Stimulated activated CD4-positive, alpha-beta T cell treated with anti-CD3 and anti-CD28 coated beads, Interleukin-4, amount 100 ng/mL, for 48 hours (primary cell): ENCODE data around the gene MYL5.
"Not testable (repeated sequence)": the region's sequence is repeated elsewhere in the genome, so short reads cannot be mapped to it uniquely, and the experiment has no call there.

Experiments
- DNase-seq, 2 donors: peaks; one replicate each; pipeline ENCODE4 v3.0.0-alpha.2; 2020; ENCODE audit warnings: low read depth in 2 of 2

MYL5 gene

DNA sequence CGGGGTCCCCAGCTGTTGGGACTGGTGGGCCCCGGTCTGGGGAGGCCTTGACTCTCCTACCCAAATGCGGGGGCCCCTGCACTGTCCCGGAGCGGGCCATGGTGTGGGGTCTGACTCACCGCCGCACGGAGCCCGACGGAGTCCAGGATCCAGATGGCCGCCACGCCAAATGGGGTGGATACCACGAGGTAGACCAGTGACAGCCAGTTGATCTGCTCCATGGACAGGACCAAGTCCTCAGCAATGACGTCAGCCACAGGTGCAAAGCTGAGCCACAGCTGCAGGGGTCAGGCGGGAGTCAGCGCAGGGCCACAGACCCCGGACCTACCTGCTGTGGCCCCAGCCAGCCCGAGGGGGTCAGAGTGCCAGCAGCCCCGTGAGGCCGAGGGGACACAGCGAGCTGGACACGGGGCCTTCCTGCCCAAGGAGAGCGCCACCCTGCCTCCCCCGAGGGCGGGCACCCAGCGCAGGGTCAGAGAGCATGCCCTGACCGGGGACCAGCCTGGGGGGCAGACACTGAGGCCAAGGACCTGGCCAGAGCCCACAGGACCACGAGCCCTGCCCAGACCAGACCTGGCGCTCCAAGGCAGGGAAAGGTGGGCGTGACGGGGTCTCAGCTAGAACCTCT is 12.2 kb downstream of the MYL5 start:
- no peak for DNase-seq

DNA sequence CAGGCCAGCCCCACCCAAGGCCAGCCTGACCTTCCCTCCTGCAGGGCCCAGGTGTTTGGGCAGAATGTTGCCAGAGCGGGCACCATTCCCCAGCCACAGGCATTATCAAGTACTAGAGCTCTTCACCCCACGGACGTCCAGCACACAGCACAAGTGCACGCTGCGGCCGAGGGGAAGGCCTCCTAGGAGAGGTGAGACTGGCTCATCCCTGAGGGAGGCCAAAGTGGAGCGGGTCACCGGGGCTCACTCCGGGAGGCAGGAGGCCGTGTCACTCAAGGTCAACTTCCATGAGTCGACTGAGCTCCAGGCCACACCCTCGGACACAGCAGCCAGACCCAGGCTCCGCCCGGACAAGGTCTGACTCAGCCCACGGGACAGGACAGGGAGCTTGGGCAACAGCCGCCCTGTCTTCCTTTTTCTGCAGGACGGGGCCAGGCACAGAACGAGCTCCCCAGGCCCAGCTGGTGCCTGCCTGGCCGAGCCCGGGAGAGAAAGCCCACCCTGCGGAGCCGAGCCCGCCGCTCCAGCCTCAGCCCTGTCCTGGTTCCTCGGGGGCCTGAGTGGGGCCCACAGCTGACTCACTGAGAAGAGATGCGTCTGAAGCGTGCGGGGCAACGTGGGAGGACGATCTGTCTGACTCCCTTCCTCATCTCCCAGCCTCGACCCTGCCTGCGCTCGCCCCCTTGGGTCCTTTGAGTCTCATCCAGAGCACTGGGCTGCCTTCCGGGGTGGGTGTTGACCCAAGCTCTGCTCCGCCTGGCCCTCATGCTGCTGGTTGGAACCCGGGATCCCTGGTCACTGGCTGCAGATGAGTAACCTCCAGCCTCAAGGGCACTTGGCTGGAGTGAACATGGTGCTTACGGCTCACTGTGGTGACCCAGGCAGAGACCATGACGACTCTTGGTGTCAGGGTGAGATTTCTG is 13.0 kb downstream of the MYL5 start:
- no peak for DNase-seq

DNA sequence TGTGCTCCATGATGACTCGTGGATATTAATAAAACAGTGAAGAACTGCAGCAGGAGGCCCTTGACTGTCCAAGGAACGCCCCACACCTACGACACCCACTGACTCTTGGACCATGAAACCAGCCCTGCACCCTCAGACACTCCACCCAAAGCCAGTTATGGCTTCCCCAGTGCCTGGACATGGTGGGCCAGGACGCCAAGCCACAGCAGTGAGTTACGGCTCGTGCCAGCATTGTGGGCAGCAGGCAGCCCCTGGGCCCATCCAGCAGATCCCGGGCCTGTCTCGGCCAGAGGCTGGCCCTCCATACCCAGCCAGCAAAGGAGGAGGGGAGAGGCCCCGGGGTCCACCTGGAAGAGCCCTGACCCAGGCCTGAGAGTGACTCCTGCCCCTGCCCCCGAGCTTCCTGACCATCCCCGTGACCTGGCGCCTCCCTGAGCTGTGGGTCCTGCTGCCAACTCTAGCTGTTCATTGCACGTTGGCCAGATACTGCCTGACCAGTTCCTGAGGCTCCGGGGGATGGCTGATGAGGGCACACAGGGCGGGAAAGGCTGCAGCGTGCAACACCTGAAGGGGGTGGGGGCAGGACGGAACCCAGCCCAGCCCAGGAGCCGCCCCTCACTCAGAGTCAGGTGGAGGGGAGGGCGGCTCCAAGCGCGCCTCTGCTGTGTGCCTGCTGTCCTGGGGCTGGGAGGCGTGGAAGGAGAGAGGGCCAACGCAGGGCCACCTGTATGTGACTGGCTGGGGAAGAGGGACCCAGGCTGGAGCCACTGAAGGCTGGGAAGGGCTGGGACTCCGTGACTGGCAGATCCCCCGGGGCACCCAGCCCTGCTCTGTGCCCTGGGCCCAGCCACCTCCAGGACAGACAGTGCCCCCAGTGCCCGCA is 13.9 kb downstream of the MYL5 start:
- no peak for DNase-seq

DNA sequence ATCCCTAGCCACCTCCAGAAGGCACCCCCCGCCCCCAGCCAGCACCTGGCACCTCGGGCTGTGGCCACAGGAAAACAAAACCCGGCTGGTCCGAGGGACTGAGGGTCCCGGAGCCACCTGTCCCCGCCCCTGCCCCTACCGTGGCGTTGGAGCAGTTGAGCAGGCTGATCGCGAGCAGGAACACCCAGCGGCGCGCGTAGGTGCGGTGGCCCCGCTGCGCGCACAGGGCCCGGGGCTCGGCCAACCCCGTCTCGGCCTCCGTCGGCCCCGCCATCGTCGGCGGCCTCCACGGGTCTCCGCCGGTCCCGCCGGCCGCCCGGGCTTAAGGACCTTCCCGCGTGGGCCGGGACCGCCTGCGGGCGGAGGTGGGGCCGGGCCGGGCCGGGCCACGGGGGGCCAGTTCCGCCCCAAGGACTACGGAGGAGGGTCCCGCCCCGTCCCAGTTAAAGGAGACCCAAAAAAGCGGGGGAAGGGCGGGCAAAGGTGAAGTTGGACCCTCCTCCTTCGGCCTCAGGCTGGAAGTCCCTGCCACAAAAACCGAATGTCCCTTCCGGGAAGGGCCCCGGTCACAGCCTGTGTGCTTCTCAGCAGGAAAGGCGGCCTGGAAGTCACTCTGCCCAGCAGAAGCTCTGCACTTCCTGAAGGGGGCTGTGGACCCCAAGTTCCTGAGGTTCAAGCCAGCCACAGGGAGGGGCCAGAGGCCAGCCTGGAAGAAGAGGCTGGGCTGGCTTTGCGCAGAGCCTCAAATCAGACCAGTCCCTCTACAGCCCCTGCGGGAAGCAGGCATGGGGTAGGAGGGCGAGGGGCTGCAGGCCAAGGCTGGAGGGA is 14.7 kb downstream of the MYL5 start, which contains the start of gene SLC49A3:
TSS of gene SLC49A3 (minus strand) at position 298 of the 828 bp plus-strand sequence. CDS start at position 274, 24 bp downstream.
- no peak for DNase-seq

DNA sequence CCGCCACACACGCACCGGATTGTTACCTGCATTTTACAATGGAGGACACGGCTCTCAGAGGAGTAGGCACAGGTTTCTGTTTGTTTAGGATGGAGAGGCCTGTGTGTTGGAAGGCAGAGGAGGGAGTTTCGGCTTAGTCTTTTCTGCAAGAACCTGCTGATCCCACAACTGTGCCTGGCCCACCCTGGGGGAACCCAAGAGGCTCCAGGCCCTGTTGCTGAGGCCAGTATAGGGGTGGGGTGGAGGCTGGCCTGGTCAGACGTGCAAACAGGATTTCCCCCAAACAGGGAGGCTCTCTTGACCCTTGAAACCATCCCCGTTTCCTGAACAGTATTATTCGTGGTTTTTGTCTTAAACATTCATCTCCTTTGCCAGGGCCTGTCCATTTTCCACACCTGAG is 15.4 kb downstream of the MYL5 start:
- no peak for DNase-seq

DNA sequence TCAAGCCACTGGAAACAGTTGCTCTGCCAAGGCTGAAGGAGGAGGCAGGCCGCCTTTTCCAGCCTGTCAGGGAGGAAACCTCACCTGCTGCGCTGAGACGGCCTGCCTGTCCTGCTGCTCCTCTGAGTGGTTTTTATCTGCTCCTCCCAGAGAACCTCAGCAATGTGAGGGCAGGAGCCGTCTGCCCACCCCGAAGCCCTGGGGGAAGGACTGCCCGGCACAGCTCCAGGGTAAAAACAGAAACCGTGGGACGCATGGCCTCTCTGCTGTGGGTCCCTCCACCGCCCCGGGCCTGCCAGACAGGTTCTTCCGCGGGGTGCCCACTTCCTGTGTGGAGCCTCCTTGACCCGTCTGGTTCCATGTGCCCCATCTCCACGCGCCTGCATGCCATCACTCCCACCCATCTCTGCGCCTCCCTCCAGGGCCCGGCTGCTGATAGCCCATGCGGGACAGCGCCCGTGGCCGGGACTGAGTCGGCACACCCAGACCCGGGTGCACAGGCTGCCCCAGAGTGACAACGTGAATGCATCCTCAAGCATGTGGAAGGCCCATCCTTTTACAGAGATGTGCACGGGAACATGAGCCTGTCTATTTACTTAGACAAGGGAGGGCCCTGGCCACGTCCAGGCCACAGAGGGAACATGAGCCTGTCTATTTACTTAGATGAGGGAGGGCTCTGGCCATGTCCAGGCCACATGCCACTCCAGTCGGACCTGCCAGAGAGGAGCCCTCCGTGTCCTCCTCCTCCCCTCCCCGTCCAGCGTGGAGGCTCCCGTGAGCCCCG is 18.6 kb downstream of the MYL5 start:
- DNase-seq, result no peak

DNA sequence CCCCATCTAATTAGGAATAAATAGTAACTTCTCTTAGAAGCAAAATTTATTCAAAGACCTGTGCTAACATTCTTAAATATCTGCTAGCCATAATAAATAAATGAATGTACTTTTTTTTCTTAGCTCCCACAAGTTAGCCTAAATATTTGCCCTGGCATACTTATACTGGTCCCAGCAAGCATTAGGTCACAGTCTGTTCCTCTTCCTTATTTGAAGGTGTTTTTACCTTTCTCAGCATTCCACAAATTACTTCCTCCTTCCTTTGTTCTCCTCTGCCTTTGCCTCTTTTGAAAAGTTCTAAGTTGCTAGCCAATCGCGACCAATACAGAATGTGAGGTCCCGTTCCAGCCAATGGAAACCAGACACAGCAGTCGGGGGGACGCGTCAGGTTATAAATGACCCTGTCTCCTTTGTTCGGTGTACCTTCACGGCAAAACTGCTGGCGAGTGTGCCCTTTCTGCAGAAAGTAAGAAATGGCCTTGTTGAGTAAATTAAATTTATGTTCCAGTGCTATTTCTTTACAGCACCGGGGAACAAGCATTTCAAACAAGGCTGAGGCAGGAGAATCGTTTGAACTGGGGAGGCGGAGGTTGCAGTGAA is 20.1 kb downstream of the MYL5 start:
- DNase-seq, result not testable (repeated sequence)

DNA sequence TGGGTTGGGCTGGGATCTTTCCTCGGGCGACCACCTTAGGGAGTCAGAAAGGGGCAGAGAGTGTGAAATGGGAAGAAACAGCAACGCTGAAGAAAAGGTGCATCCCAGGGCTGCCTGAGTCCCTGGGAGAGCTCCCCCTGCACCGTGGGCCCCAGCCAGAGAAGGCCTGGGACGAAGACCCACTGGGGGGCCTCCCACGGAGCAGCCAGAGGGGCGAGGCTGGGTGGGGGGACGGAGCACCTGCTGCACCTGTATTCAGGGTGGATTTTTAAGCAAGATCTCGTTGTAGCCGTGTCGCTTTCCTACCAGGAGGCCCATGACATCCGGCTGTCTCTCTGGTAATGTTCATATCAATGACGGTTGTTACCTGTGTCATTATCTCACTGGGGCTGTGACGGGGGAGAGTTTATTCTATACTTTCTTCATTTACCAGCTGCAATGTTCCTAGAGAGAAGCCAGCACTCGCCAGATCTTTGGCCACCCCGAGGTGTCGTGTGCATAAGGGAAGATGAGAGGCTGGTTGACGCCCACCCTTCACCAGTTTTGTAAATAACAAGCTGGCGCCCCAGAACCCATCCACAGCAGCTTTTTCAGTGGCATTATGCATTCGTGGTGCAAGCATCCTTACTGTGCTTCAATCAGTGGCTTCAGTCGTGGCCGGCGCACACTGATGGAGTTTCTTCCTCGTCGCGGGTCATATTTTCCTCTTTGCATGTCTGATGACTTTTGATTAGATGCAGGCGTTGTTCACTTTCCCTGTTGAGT is 25.7 kb downstream of the MYL5 start:
- DNase-seq, result no peak

DNA sequence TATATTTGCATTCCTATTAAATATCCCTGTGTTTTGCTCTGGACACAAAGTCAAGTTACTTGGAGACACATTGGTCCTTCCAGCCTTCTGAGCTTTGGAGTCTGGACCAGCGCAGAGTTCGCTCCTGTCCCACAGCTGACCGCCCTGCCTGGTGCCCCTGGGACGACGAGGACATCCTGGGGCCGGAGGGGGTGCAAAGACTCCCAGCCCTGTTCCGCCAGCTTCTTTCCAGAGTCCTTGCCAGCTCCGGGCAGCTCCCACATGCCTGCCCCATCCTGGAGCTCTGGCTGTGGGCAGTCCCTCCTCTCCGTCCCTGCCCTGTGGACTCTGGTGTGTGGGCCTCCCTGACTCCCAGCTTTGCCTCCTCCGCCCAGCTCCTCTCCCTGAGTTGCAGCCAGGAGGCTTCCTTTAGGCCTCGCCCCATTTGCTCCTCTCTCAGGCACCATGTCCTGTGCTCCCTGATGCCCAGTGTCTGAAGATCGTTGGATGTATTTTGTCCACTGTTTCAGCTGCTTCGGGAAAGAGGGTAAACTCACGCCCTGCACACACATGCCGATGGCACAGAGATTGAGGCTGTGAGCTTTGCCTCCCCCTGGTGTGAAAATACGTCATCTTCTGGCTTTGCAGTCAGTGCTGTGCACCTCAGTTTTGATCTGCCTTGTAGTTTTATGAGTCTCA is 26.4 kb downstream of the MYL5 start:
- DNase-seq, result no peak

DNA sequence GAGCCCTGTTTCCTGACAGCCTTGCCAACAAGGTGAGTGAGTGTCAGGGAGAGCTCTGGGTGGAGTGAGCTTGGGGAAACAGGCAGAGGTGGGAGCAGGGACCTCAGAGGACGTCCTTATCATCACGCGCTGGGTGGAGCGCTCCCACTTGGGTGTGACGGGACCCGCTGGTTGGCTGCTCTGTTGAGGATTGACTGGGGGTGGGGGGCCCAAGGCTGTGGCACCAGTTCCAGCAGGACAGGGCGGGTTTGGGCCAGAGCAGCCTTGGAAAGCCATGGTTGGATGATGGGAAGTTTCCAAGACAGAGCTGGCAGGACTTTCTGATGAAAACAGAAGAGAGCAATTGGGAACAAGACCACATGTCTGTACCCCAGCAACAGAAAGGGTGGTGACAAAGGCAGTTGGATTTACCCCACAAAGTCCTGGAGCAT is 28.3 kb downstream of the MYL5 start:
- DNase-seq, result no peak

DNA sequence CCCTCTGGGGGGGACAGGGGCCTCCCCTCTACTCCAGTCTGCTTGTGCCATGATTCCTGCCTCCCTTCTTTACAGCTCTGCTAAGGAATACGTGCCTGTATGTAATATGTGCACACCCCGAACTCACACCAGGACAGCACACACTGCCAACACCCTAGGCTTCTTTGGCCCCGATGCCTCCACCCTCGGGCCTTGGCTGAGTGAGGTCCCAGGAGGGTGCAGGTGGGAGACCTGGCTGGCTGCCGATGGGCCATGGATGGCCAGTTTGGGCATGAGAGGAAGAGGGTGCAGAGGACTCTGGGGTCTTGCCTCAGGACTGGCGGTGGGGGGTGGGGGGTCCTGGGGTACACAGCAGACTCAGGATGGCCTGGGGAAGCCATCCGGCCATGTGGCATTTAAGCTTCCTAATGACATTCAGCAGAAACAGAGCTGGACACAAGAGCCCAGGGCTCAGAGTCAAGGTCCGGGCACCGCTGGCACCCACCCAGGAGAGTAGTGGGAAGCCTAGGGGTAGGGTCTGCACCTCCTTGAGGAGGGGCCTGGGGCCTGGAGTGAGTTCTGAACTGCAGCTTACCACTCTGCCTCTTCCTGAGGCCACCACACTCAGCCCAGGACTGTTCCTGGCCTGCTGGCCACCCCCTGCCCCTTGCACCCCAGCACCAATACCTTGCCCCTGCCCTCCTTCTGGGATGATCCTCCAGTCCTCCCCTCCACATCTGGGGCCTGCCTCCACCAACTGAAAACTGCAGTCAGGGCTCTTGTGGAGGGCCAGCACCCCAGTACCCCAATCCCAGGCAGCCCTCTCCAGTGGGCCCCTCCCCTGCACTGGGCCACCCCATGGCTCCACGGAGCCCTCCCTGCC is 29.2 kb downstream of the MYL5 start:
- no peak for DNase-seq

DNA sequence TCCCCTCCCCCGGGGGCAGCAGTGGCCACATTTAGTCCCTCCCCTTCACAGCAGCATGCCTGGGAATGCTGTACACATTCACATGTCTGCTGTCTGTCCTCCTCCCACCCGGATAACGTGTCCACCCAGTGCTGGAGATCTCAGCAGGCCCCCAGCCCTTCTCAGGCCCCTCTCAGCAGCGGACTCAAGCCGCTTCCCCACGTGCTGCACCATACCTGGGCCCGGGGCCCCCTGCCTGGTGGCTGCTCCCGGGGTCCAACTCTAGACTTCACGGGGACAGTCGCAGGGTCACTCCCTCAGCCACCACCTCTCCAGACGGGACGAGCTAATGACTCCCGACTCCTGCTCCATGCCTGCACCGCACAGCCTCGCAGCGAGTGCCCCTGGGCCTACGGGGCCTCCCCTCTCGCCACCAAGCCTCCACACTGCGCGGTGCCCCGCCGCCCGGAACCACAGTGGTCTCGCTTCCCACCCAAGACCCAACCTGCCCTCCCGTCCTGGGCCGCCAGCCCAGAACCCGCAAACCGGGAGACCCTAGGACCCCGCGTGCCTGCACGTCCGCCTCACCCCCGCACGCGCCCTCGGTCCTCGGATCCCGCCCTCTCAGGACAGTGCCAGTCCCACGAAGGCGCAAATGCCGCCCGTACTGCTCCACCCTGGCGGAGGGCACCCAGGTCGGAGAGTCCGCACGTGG is 30.0 kb downstream of the MYL5 start:
- DNase-seq, result no peak

DNA sequence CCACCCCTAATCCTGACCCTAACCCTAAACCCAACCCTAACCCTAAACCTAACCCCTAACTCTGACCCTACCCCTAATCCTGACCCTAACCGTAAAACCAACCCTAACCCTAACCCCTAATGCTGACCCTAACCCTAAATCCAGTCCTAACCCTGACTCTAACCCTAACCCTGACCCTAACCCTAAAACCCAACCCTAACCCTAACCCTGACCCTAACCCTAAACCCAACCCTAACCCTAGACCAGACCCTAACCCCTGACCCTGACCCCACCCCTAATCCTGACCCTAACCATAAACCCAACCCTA is 30.6 kb downstream of the MYL5 start:
- no peak for DNase-seq

DNA sequence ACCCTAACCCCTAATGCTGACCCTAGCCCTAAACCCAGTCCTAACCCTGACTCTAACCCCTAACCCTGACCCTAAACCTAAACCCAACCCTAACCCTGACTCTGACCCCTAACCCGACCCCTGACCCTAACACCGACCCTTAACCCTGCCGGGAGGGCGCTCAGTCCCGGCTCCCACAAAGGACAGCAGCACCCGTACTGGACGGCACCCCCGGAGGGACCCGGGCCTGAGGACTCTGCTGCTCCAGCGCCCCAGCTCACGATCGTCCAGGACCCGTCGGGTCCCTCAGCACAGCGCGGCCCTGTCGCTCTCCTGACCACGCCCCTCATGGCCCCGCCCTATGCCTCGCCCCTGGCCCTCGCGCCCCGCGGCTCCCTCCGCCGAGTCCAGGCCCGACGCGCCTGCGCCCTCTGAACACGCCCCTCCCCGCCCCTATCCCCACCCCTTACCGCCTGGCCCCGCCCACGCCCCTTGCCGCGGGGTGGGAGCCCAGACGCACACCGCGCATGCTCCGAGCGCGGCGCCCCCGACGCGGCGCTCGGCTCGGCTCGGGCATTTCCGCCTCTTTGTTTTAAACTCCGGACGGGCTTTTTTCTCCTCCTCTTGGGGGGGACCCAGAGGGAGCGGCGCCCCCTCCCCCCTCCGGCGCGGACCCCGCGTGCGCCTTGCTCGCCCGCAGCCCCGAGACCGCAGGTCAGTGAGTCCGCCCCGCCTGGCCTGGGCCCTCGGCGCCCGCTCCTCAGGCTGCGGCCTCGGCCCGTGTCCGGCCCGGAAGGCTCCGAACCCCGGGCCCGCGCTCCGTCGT is 31.1 kb downstream of the MYL5 start, which contains the start of gene PCGF3:
TSS of gene PCGF3 (plus strand) at position 555 of the 805 bp plus-strand sequence. CDS start 27,849 bp downstream, outside the sequence.
- DNase-seq, result peak; percentile 97 to 99

DNA sequence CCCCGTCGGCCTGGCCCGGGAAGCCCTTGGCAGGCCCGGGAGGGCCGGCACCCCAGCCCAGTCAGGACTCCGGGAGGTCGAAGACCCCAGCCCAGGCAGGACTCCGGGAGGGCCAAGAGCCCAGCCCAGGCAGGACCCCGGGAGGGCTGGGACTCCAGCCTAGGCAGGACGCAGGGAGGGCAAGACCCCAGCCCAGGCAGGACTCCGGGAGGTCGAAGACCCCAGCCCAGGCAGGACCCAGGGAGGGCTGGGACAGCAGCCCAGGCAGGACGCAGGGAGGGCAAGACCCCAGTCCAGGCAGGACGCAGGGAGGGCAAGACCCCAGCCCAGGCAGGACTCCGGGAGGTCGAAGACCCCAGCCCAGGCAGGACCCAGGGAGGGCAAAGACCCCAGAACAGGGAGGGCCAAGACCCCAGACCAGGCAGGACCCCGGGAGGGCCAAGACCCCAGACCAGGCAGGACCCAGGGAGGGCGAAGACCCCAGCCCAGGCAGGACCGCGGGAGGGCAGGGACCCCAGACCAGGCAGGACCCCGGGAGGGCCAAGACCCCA is 31.8 kb downstream of the MYL5 start:
- DNase-seq, result not testable (repeated sequence)
